ENCODE results near the gene ALOX15.
"Not testable (repeated sequence)": the region's sequence is repeated elsewhere in the genome, so short reads cannot be mapped to it uniquely, and the experiment has no call there.

ALOX15 gene, protein sequence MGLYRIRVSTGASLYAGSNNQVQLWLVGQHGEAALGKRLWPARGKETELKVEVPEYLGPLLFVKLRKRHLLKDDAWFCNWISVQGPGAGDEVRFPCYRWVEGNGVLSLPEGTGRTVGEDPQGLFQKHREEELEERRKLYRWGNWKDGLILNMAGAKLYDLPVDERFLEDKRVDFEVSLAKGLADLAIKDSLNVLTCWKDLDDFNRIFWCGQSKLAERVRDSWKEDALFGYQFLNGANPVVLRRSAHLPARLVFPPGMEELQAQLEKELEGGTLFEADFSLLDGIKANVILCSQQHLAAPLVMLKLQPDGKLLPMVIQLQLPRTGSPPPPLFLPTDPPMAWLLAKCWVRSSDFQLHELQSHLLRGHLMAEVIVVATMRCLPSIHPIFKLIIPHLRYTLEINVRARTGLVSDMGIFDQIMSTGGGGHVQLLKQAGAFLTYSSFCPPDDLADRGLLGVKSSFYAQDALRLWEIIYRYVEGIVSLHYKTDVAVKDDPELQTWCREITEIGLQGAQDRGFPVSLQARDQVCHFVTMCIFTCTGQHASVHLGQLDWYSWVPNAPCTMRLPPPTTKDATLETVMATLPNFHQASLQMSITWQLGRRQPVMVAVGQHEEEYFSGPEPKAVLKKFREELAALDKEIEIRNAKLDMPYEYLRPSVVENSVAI

DNA sequence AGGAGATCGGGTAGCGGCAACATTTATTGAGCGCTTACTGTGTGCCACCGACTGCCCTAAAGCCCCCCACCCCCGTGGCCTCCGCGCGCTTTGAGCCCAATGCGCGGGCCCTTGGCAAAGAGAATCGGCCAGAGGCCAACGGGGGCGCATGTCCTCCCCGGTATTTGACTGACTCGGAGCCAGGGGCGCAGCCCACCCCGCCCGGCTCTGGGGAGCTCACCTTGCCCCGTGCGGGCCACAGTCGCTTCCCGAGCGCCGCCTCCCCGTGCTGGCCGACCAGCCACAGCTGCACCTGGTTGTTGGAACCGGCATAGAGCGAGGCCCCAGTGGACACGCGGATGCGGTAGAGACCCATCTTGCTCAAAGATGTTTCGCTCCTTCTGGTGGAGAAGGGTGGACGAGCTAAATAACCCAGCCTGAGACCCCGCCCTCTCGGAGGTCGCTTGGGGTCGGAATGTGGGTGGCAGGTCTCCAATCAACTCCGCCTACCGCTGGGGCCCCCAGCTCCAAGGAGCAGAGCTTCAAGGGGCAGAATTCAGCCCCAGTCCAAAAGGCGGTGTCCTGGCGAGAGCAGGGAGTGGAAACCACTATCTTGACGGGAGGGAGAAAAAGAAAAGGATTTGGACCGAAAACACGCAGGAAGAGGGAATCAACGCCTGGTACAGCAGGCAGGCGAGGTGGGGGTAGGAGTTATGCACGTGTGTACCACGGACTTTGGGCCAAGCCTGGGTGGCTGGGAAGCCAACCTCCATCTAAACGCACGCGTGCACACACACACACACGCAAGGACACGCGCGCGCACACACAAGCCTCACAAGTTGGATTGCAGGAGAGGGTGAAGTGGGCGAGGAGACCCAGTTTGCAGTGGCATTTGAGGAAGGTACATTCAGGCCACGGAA is at the start of gene ALOX15:
TSS of gene ALOX15 (minus strand) at position 382 of the 899 bp plus-strand sequence. CDS start at position 355, 27 bp downstream.
- no peak for DNase-seq (ENCODE audit: low spot score)

DNA sequence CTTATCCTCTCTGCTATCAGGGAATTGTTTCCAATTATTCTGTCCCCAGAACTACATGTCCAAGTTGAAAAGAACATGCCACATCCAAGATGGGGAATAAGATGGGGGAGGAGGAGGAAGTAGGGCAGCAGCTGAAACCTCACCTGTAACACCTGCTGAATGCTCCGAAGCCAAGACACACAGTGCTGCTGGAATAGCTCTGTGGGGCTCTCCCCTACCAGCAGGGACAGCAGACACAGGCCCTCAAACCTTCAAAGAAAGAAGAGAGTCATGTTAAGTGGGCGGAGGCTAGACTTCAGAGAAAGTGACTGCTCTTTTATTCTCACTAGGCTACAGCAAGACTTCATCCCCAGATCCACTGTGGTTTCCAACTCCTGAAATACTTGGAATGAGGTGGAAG is 49.3 kb upstream of the ALOX15 start:
- no peak for DNase-seq (ENCODE audit: low spot score)

DNA sequence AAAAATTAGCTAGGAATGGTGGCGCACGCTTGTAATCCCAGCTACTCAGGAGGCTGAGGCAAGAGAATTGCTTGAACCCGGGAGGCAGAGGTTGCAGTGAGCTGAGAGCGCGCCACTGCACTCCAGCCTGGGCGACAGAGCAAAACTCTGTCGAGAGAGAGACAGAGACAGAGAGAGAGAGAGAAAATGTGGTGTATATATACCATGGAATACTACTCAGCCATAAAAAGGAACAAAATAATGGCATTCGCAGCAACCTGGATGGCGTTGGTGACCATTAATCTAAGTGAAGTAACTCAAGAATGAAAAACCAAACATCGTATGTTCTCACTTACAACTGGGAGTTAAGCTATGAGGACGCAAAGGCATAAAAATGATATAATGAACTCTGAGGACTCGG is 48.4 kb upstream of the ALOX15 start:
- DNase-seq (ENCODE audit: low spot score) = not testable (repeated sequence)

DNA sequence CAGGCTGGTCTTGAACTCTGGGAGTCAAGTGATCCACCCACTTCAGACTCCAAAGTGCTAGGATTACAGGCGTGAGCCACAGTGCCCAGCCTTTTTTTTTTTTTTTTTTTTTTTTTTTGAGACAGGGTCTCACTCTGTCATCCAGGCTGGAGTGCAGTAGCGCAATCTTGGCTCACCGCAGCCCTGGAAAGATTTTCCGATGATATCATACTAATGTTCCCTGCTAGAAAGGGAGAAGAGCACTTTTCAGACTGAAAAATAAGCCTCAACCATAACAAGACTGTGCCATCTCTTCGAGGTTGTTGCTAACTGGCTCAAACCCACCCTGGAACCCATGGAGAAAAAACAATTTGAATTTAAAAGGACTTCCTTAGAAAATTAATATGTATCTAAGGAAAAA is 42.3 kb upstream of the ALOX15 start:
- not testable (repeated sequence) for DNase-seq (ENCODE audit: low spot score)

DNA sequence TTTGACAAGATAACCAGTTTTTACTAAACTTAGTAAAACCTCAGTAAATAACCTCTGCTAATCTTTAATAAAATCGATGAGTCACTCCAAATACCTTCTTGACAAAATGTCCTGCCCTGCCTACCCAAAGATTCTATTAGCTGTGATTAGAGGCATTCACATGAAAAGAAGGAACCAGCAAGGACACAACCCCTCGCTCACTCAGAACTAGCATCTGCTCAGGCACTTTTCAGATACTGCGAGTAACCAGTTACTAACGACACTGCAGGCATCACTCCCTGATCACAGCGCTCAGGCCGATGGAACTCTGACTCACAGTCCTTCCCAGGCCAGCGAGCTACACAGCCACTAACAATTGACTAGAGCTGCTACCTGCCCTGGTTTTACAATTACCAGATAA is 38.2 kb upstream of the ALOX15 start:
- peak; percentile 58 for DNase-seq (ENCODE audit: low spot score)

DNA sequence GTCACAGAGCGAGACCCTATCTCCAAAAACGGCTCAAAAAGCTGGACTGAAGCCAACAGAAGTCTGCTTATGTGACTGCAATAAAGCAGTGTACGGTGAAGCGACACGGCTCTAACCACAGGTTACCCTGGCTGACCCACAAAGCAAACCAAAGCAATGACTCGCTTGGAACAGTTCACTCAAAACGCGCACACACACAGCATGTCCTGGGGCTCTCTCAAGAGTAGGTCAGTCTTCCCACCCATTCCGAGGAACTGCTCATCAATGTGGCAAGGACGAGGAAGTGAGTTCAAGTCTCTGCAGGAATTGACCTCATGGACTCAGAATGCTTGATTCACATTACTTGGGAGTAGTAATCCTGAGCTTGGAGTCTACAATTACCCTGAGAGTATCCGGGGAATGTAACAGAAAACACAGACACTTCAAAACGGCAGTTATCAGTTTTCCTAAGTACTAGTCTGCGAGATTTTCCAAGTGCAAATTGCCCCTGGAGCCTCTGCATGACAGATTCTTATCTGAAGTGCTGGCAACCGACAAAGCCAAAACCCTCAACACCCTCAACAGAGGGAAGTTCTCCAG is 37.1 kb upstream of the ALOX15 start:
- peak; percentile 85 for DNase-seq (ENCODE audit: low spot score)

DNA sequence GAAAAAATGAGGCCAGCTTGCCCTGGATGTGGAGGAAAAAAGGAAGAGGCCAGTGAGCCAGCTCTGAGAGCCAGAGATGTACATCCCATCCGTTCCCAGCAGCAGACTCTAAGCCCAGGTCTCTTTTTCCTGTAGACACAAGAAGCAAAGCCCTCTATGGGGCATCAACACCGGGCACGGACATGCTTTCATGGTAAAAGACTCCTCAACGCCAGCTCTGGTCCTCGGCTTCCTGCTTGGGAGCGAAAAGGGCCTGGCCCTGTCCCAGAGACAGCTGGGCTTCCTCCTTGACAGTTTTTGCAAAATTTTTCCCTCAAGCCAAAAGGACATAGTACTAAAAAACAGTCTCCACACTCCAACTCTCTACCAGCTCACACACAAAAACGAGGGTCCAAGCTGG is 35.3 kb upstream of the ALOX15 start:
- DNase-seq (ENCODE audit: low spot score) = no peak

DNA sequence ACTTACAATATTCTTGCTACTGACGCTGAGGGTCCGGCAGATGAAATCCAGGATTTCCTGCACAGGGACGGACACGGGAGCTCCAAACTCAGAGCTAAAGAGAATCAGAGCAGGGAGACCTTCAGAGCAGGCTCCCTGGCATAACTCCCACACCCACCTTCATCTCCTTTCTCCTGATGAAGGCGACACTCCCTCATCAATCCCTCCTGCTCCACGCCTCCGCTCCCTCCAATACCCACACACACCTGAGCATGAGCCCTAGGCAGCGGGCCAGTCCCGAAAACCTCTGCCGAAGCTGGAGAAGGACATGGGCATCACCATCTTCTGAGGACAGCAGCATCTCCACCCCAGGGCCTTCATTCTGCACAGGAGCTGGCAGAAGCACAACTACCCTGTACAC is 34.3 kb upstream of the ALOX15 start:
- no peak for DNase-seq (ENCODE audit: low spot score)

DNA sequence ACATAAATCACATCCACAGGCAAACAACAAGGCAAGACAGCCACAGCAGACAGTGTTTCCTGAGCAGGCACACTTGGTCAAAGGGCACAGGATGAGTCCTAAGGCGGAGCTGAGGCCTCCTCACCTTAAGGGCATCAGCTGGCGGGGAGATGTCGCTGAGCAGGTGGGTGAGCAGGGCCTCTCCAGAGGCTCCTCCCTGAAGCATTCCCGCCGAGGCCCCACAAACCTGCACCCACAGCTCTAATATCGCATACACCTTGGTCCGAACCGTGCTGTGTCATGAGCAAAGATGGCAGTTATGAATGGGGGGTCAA is 33.2 kb upstream of the ALOX15 start:
- DNase-seq (ENCODE audit: low spot score) = no peak

DNA sequence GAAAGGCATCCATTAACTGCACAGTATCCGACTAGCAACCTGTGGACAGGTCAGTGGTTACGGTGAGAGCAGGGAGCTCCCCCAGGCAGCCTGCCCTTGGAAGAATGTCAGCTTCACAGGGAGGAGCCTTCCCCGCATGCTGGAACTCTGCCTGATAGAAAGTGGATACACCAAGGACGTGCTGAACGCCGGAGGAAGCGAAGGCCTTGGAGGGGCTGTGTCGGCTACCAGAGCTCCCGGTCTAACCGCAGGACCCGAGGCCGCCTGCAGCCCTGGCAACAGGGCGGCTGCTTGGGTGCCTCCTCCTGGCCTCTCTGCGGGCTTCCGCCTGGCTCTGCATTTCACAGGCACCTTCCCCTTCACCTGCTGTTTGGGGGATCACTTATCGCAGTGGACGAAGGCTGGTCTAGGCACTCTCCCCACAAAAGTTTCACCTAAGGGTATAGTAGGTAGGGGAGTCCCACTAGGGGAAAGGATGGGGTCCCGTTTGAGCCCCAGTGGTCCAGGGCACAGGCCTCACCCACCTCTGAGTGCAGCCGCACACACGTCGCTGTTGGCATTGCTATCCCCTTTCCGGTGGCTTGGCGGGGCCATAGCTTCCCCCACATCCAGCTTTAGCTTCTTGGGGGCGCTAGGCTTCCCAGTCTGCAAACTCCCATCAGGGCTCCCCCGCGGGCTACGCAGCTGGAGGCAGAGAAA is 32.7 kb upstream of the ALOX15 start:
- no peak for DNase-seq (ENCODE audit: low spot score)

DNA sequence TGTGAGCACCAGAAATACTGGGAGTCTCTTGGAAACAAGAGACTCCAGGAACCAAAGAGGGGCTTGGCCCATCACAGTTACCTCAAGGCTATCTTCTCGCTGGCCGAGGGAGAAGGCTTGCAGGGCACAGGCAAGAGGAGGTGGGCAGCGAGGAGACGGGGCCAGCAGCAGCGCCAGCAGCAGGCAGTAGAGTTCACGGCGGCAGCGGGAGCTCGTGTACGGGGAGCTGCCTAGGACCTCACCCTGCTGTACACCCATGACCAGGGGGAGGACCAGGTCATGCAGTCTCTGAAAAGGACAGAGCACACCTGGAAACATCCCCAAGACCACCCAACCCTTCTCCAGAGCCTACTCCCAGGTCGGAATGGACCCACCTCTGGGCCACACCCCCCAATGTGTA is 31.7 kb upstream of the ALOX15 start:
- DNase-seq (ENCODE audit: low spot score) = no peak

DNA sequence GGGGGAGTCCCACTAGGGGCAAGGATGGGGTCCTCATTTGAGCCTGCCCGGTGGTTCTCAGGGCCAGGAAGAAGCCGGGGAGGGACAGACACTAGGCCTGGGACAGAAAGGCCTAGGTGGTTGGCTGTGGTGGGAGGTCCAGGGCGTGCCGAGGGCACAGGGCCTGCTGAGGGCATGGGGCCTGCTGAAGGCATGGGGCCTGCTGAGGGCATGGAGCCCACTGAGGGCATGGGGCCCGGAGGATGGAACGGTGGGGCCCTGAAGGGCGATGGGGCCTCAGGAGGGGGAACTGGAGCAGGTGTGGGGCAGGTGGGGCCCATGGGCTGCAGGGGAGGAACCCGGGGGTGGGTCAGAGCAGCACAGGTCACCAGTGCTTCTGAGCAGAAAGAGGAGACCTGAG is 31.3 kb upstream of the ALOX15 start:
- no peak for DNase-seq (ENCODE audit: low spot score)

DNA sequence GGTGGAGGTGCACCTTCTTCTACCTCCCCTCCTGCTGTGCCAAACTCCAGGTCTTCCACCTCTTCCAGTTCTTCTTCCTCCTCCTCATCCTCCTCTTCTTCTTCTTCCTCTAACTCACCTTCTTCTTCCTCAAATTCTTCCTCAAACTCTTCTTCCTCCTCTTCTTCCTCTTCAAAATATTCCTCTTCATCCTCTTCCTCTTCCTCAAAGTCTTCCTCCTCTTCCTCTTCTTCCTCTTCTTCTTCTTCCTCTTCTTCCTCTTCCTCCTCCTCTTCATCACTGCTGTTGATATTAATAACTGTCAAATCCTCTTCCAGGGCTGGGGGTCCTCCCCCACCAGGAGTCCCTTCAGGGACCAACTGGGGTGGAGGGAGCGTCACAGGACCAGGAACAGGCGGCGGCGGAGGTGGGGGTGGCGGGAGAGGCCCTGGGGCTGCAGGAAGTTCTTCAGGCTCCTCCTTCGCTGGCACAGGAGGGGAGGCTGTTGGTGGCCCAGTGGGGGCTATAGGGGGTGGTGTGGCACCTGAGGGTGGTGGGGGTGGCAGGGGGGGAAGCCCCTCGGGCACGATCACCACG is 30.7 kb upstream of the ALOX15 start:
- no peak for DNase-seq (ENCODE audit: low spot score)

DNA sequence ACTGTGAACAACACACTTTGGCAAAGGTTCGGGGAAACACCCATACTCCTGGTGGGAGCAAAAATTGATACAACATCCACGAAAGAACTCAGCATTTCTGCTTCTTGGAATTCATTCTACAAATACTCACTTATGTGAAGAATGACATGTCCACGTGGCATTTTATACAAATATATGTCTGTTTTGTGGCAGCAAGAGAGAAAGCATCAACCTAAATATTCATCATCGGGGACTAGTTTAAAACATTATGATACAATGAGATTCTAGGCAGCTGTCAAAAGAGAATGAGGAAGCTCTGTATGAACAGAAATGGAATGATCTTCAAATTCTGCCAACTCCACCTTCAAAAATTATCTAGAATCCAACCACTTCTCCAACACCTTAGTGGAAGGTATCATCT is 25.7 kb upstream of the ALOX15 start:
- no peak for DNase-seq (ENCODE audit: low spot score)

DNA sequence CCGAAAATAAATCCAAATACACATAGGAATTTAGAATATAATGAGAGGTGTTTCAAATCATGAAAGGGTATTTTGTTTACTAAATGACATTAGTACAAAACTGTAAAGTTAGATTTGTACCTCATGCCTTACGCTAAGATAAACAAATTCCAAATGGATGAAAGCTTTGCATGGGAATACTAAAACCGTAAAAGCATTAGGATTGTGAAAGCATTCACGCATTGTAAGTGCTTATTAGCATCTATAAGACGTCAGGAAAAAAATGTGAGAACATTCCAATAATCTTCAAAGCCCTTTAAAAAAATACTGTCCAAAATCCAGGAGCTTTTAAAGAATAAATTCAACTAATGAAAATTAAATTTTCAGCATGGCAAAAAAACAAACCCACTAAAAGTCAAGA is 24.8 kb upstream of the ALOX15 start:
- no peak for DNase-seq (ENCODE audit: low spot score)

DNA sequence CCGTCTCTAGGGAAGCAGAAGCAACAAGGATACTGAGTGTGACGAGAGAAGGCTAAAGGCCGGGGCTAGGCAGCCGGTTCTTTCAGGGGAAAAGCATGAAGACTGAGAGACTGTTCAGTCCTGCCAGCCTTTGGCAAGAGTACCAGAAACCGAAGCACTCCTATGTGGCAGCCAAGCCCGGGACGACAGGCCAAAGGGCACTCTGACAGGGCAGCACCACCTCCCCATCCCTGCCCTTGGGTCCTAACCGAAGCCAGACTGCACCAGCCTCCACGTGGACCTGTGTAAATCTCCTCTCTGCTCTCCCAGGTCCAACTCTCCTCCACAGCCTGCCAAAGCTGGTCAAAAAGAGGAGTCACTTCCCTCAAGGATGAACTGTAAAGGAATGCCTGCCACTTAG is 23.5 kb upstream of the ALOX15 start:
- no peak for DNase-seq (ENCODE audit: low spot score)

DNA sequence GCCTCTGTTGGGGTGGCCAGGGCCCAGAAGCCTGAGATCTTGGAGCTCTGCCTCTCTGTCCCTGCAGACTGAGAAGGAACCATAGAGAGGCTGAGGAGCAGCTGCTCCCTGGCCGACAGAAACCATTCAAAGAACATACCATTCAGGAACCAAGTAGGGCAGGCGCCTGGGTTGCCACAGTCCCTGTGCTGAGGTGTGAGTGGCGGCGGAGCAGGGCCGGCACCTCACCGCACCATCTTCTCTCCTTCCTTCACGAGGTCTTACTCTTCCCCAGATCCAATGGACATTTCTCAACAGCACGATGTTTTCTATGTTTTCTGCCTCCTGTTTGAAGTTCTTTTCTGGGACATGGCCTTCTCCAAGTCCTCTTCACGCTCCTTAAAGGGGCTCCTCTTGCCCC is 22.8 kb upstream of the ALOX15 start:
- no peak for DNase-seq (ENCODE audit: low spot score)

DNA sequence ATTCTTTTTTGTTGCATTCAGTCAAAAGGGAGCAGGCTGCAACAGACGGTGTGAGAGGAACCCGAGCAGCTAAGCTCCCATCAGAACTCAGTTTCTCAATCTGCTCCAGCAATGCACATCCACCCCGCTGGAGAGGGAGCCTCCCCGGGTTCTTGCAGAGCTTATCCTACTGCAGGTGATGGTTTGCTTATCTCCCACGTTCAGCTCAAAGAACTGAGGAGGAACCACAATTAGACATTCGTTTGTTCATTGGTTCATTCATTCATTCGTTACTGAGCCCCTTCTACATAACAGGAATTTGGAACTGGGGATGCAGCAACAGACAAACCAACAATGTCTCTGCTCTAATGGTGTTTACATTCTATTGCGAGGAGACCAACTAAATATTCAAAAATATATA is 22.2 kb upstream of the ALOX15 start:
- DNase-seq (ENCODE audit: low spot score) = no peak

DNA sequence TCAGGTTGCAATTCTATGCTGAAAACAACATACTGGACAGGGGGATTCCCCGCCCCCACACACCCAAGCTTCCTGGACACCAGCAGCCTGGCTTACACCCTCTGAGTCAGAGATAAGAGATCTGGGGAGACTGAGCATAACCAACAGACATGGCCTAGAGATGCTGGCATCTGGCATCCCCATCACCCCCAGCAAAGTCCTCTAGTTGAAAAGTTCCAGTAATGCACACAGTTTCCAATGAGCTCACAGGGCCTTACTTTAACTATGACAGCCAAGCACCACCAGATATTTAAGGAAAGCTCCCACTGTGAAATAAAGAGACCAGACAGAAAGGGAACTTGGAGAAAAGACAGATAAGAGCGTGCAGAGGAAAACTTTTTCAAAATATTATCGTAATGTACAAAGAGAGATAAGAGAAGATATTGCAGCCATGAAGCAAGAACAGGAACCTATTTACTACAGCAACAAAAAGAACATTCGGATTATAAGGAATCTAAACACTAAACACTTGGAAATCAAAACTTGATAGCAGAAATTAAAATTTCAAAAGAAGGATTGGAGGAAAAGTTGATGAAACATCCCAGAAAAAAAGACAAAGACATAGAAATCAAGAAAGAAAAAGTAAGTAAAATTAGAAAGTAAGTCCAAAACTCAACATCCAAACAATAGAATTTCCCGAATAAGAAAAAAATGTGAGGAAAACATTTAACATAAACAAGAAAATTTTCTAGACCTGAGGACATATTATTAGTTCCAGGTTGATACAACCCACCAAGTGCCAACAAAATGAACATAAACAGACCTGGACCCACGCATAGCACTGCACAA is 17.2 kb upstream of the ALOX15 start:
- peak; percentile 28 for DNase-seq (ENCODE audit: low spot score)

DNA sequence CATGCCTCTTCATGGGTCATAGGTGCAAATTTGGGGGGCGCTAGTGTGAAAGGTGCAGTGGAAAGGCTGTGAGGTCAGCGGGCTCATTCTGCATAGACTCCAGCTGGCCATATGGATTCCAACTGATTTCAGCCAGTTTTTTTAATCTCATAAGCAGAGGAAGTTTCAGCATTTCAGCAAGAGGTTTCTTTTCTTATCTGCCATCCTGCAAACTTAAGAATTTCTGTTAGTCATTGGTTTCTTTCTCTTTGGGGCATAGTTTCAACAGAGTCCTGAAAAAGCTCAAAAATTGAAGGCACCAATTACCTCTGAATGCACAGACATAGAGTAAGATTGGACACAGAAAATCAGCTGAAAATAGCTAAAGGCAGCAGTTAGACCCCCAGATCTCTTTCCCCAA is 16.2 kb upstream of the ALOX15 start:
- DNase-seq (ENCODE audit: low spot score) = no peak

DNA sequence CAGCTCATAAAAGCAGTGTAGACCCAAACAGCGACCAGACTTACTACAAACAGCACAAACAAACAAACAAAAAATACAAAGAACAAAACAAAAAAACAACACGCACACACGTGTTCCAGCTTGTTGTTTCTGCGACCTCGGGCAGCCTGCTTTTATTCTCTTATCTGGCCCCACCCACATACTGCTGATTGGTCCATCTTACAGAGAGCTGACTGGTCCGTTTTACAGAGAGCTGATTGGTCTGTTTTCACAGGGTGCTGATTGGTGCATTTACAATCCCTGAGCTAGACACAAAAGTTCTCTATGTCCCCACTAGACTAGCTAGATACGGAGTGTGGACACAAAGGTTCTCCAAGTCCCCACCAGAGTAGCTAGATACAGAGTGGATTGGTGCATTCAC is 14.5 kb upstream of the ALOX15 start:
- DNase-seq (ENCODE audit: low spot score) = not testable (repeated sequence)

Data from AG08396 (cell line).